ENCODE data around the gene STMN3.
"Not testable (repeated sequence)": the region's sequence is repeated elsewhere in the genome, so short reads cannot be mapped to it uniquely, and the experiment has no call there.

Gene STMN3

GRCh38 chr20:63612276-63612931 lies 40.8 kb downstream of the STMN3 start:
- DNase-seq (ENCODE audit: low read depth) = no peak

- no peak for DNase-seq (ENCODE audit: low read depth)
Observed at GRCh38 chr20:63611646-63612045, 41.6 kb downstream of the STMN3 start.

GRCh38 chr20:63610581-63611435 lies 42.4 kb downstream of the STMN3 start:
- DNase-seq (ENCODE audit: low read depth) = no peak

GRCh38 chr20:63606686-63607085 lies 46.5 kb downstream of the STMN3 start:
- no peak for DNase-seq (ENCODE audit: low read depth)

- DNase-seq (ENCODE audit: low read depth) = no peak
Observed at GRCh38 chr20:63602321-63602720, 50.9 kb downstream of the STMN3 start.

- DNase-seq (ENCODE audit: low read depth) = not testable (repeated sequence)
Observed at GRCh38 chr20:63601679-63602078, 51.5 kb downstream of the STMN3 start.

GRCh38 chr20:63599396-63600050 lies 53.7 kb downstream of the STMN3 start:
- DNase-seq (ENCODE audit: low read depth) = no peak

- DNase-seq (ENCODE audit: low read depth) = no peak
Observed at GRCh38 chr20:63598479-63599395, 54.5 kb downstream of the STMN3 start.

GRCh38 chr20:63597651-63598478 lies 55.4 kb downstream of the STMN3 start:
- no peak for DNase-seq (ENCODE audit: low read depth)

GRCh38 chr20:63596423-63596822 lies 56.8 kb downstream of the STMN3 start:
- no peak for DNase-seq (ENCODE audit: low read depth)

GRCh38 chr20:63595416-63596127 lies 57.7 kb downstream of the STMN3 start:
- DNase-seq (ENCODE audit: low read depth) = no peak

GRCh38 chr20:63594043-63594561 lies 59.1 kb downstream of the STMN3 start:
- DNase-seq (ENCODE audit: low read depth) = no peak

- no peak for DNase-seq (ENCODE audit: low read depth)
Observed at GRCh38 chr20:63592661-63593060, 60.6 kb downstream of the STMN3 start.

GRCh38 chr20:63591786-63592355 lies 61.4 kb downstream of the STMN3 start:
- DNase-seq (ENCODE audit: low read depth) = no peak

GRCh38 chr20:63591147-63591533 lies 62.1 kb downstream of the STMN3 start:
- DNase-seq (ENCODE audit: low read depth) = no peak

- no peak for DNase-seq (ENCODE audit: low read depth)
Observed at GRCh38 chr20:63590218-63591146, 62.7 kb downstream of the STMN3 start.

Data from stimulated activated CD8-positive, alpha-beta memory T cell treated with anti-CD3 and anti-CD28 coated beads, Interleukin-12 subunit alpha, Interleukin-12 subunit beta, amount 100 ng/mL, for 4 hours (primary cell).